Measurements from ENCODE around the gene ADCK2. TPM values are rescaled to one million over a fixed set of nuclear protein-coding genes. Genes with fewer than 3 reads are reported as not detected.
A peak's percentile ranks its signal among the peaks of the same experiment; 100 is the strongest.
"Not testable (repeated sequence)": the region's sequence is repeated elsewhere in the genome, so short reads cannot be mapped to it uniquely, and the experiment has no call there.

Gene ADCK2
- total RNA-seq, 1 experiment from 2014 or later = 17.3 TPM

DNA sequence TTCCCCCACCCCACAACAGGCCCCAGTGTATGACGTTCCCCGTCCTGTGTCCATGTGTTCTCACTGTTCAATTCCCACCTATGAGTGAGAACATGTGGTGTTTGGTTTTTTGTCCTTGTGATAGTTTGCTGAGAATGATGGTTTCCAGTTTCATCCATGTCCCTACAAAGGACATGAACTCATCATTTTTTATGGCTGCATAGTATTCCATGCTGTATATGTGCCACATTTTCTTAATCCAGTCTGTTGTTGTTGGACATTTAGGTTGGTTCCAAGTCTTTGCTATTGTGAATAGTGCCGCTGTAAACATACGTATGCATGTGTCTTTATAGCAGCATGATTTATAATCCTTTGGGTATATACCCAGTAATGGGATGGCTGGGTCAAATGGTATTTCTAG lies 36.0 kb downstream of the ADCK2 start:
- DNase-seq; H3K27me3 ChIP-seq; H3K4me3 ChIP-seq; H3K9me3 ChIP-seq (replicated peaks); H3K4me1 ChIP-seq; H3K27ac ChIP-seq: not testable (repeated sequence)
- peaks cover 33% of the 10 kb centered on the region for H3K36me3 ChIP-seq

GRCh38 chr7:140712392-140712791 lies 39.6 kb downstream of the ADCK2 start:
- not testable (repeated sequence) for H3K4me3 ChIP-seq; H3K4me1 ChIP-seq; H3K9me3 ChIP-seq (replicated peaks); H3K36me3 ChIP-seq; DNase-seq; H3K27ac ChIP-seq; H3K27me3 ChIP-seq

- Histone ChIP-seq H3K36me3 (no peaks in the 10 kb centered on the region; the same call in 1 of the 2 replicates), H3K27ac (no peak overlapping the region), H3K4me3 (no peak overlapping the region), H3K4me1 (no peaks in the 10 kb centered on the region), H3K27me3 (no peaks in the 10 kb centered on the region), H3K9me3 (replicated peaks) (peaks cover 3% of the 10 kb centered on the region; the same call in 1 of the 2 replicates)
- DNase-seq = no peak
Observed at GRCh38 chr7:140714331-140715040, 41.7 kb downstream of the ADCK2 start.

DNA sequence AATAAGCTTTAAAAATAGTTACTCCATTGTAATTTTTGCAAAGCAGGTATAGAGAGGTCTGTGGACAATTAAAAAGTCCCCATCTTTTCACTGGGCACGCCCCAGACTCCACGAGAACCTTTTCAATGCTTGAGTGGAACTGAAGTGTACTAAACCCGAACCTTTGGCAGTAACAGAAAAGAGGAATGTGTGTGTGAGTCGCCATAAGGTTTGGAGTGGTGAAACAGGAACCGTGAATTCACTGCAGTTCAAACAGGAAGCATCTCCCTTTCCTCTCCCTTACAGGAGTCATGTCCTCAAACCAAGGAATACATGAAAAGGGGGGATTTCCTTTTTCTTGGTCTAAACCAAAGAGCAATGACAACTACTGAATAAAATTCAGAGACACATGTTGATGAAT lies 47.0 kb downstream of the ADCK2 start:
- Histone ChIP-seq H3K27ac (no peak overlapping the region), H3K36me3 (no peaks in the 10 kb centered on the region; the same call in none of the 2 replicates), H3K27me3 (no peaks in the 10 kb centered on the region), H3K9me3 (replicated peaks) (no peaks in the 10 kb centered on the region), H3K4me3 (no peak overlapping the region), H3K4me1 (no peaks in the 10 kb centered on the region)
- DNase-seq = no peak

DNA sequence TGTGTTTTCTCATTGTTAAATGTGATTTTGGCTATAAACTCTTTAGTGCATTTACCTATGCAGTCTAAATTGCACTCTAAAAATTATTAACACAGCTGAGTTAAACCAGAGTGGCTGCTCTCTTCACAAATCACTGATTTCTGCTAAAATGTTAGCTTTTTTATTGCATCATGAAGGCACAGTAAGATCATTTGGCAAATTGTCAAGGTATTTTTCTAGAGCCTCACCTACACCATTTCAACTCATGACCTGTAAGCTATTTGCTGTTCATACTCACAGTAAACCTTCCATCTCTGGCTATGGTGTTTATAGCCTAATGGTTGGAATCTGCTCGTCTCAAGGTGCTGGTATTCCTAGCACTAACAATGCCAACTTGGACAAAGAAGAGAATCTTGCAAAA lies 49.5 kb downstream of the ADCK2 start:
- no peaks in the 10 kb centered on the region; the same call in 1 of the 2 replicates for H3K36me3 ChIP-seq
- DNase-seq = no peak
- H3K27ac ChIP-seq = no peak overlapping the region
- no peaks in the 10 kb centered on the region for H3K4me1 ChIP-seq
- H3K27me3 ChIP-seq = no peaks in the 10 kb centered on the region
- no peak overlapping the region for H3K4me3 ChIP-seq
- no peaks in the 10 kb centered on the region for H3K9me3 ChIP-seq (replicated peaks)

DNA sequence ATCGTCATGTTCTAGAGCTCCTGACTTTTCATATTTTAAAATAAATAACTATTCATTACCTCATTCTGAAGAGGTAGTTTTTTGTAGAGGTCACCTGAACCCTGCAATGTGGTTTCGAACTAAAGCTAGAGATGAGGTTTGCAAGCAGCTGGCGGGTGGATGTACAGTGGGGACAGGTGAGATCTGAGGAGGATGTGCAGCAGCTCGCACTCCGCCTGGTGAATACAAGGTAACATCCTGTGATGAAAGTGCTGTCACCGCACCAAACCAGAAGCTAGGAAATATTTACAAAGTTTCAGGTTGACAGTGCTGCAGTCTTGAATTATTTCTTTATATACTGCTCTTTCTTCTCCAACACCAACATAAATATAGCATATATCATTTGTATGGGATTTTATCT lies 50.3 kb downstream of the ADCK2 start:
- no peaks in the 10 kb centered on the region for H3K4me1 ChIP-seq
- no peak overlapping the region for H3K27ac ChIP-seq
- H3K27me3 ChIP-seq = no peaks in the 10 kb centered on the region
- no peak for DNase-seq
- H3K36me3 ChIP-seq = no peaks in the 10 kb centered on the region; the same call in 1 of the 2 replicates
- no peaks in the 10 kb centered on the region for H3K9me3 ChIP-seq (replicated peaks)
- no peak overlapping the region for H3K4me3 ChIP-seq

- no peak overlapping the region for H3K4me3 ChIP-seq
- H3K27me3 ChIP-seq = no peaks in the 10 kb centered on the region
- H3K27ac ChIP-seq = no peak overlapping the region
- H3K4me1 ChIP-seq = no peaks in the 10 kb centered on the region
- no peak for DNase-seq
- H3K36me3 ChIP-seq = no peaks in the 10 kb centered on the region; the same call in 1 of the 2 replicates
- H3K9me3 ChIP-seq (replicated peaks) = no peaks in the 10 kb centered on the region
Observed at GRCh38 chr7:140723574-140723973, 50.8 kb downstream of the ADCK2 start.

DNA sequence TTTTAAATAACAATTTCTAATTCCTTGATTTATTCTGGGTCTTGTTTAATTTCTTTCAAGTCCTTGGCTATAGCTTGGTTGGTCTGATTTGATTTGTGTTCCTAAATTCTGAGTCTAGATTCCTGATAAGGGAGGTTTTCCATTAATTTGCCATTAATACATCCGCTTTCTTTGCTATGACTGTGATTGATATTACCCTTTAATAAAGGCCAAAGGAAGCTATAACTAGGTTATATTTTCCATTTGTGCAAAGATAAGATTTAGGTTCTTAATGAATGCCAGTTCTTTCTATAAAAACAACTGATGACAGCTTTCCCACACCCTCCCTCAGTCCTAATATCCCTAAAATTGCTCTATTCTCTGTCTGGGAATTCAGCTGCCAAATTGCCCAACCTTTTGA lies 52.0 kb downstream of the ADCK2 start:
- Histone ChIP-seq H3K36me3 (peaks cover under 1% of the 10 kb centered on the region), H3K27ac (no peak overlapping the region), H3K4me1 (no peaks in the 10 kb centered on the region), H3K9me3 (replicated peaks) (no peaks in the 10 kb centered on the region), H3K4me3 (no peak overlapping the region), H3K27me3 (no peaks in the 10 kb centered on the region)
- DNase-seq = no peak

DNA sequence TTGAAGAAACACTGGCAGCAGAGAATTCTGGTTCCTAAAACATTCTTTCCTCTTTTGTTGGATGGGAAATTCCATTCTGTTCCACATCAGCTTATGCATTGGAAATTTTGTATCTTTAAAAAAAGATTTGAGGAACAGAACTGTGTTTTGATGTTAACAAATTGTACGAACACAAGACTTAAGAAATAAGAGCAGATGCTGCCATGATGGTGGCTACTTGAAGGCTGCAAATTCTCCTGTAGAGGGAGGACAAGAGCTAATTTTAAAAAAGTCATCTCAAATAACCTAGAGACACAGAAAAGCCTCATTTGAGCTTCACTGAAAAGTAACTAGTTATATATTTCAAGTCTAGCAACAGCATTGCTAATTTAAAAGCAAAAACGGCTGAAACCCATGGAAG lies 53.5 kb downstream of the ADCK2 start:
- no peak overlapping the region for H3K27ac ChIP-seq
- no peaks in the 10 kb centered on the region for H3K9me3 ChIP-seq (replicated peaks)
- H3K4me3 ChIP-seq = no peak overlapping the region
- peaks cover 7% of the 10 kb centered on the region for H3K36me3 ChIP-seq
- H3K4me1 ChIP-seq = no peaks in the 10 kb centered on the region
- H3K27me3 ChIP-seq = no peaks in the 10 kb centered on the region
- peak in 1 of 2 experiments; percentile 24 for DNase-seq

DNA sequence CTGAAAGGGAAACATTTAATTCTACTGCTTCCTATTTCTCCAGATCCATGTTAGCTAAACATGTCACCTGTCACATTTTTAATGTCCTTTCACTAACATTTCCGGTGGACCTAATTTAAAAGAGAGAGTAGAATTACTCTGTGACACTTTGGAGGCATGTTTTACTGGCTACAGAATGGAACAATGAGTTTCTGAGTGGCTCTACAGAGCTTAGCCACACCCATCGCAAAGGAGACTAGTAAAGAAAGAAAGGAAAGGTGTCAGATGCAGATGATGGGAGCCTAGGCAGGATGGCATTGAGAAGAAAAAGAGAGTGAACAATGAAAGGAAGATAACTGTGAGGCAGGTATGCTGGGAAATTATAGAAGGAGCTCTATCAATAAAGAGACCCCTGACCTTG lies 59.7 kb downstream of the ADCK2 start:
- Histone ChIP-seq H3K9me3 (replicated peaks) (no peaks in the 10 kb centered on the region), H3K4me1 (no peaks in the 10 kb centered on the region), H3K36me3 (peaks cover 13% of the 10 kb centered on the region)

DNA sequence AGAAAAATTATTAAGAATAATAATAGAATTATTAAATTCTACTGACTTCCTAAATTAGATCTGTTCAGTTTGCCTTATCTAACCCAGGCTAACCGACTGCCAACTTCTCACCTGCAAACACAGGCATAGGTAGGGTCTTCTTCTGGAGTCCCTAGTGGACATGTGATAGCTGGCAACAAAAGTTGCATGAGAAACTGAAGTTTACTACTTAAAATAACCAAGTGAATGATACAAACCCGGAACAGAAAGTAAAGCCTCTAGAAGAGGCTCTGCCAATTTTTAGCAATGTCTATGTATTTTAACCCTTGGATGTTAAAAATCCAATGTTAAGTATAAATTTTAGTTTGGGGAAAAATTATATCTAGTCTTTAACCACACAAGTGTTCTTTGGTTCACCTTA lies 61.4 kb downstream of the ADCK2 start:
- Histone ChIP-seq H3K27ac (no peak overlapping the region), H3K4me3 (no peak overlapping the region), H3K36me3 (peaks cover 22% of the 10 kb centered on the region), H3K27me3 (no peaks in the 10 kb centered on the region), H3K9me3 (replicated peaks) (no peaks in the 10 kb centered on the region), H3K4me1 (no peaks in the 10 kb centered on the region)
- no peak for DNase-seq

More for the DNA sequence above, 59.7 kb downstream of the ADCK2 start:
- Histone ChIP-seq H3K4me3 (no peak overlapping the region), H3K27ac (no peak overlapping the region), H3K27me3 (no peaks in the 10 kb centered on the region)
- no peak for DNase-seq

- H3K4me3 ChIP-seq = no peak overlapping the region
- H3K27me3 ChIP-seq = no peaks in the 10 kb centered on the region
- H3K36me3 ChIP-seq = peaks cover 26% of the 10 kb centered on the region
- no peak overlapping the region for H3K27ac ChIP-seq
- no peak for DNase-seq
- no peaks in the 10 kb centered on the region for H3K4me1 ChIP-seq
- no peaks in the 10 kb centered on the region for H3K9me3 ChIP-seq (replicated peaks)
Observed at GRCh38 chr7:140734729-140735128, 62.0 kb downstream of the ADCK2 start.

GRCh38 chr7:140738280-140738679 lies 65.5 kb downstream of the ADCK2 start:
- Histone ChIP-seq H3K27me3 (no peaks in the 10 kb centered on the region), H3K4me3 (no peak overlapping the region), H3K36me3 (peaks cover 24% of the 10 kb centered on the region), H3K9me3 (replicated peaks) (no peaks in the 10 kb centered on the region), H3K27ac (no peak overlapping the region), H3K4me1 (no peaks in the 10 kb centered on the region)
- no peak for DNase-seq

DNA sequence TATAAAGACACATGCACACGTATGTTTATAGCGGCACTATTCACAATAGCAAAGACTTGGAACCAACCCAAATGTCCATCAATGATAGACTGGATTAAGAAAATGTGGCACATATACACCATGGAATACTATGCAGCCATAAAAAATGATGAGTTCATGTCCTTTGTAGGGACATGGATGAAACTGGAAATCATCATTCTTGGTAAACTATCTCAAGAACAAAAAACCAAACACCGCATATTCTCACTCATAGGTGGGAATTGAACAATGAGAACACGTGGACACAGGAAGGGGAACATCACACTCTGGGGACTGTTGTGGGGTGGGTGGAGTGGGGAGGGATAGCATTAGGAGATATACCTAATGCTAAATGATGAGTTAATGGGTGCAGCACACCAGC lies 70.5 kb downstream of the ADCK2 start:
- DNase-seq, H3K27ac ChIP-seq: not testable (repeated sequence)

DNA sequence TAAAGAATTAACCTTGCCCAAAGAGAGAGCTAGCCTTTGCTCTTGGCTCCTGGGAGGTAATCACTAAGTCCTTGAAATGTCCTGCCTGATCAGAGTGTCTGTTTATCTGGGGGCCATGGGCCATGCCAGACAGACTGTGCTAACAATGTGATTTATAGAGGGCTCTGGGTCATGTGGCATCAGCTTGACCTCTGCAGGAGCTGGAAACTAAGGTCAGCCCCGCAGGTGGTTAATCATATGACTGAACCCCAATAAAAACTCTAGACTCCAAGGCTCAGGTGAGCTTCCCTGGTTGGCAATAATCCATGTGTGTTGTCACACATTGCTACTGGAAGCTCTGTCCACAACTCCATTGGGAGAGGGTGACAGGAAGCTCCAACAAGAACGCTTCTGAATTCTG lies 71.3 kb downstream of the ADCK2 start:
- Histone ChIP-seq H3K4me1 (no peaks in the 10 kb centered on the region), H3K4me3 (no peak overlapping the region), H3K27ac (no peak overlapping the region), H3K27me3 (no peaks in the 10 kb centered on the region), H3K36me3 (peaks cover 24% of the 10 kb centered on the region), H3K9me3 (replicated peaks) (no peaks in the 10 kb centered on the region)
- no peak for DNase-seq

More for the DNA sequence above, 70.5 kb downstream of the ADCK2 start:
- H3K9me3 ChIP-seq (replicated peaks); H3K4me1 ChIP-seq; H3K27me3 ChIP-seq; H3K4me3 ChIP-seq: not testable (repeated sequence)
- H3K36me3 ChIP-seq = peaks cover 31% of the 10 kb centered on the region

Data from SJCRH30 (cell line).